Left forelimb (tissue), 1 donor: ENCODE data around the gene VIPR1.

Experiments
- DNase-seq: peaks from one replicate; pipeline ENCODE4 v3.0.0-alpha.2; 2018; ENCODE audit warnings: low spot score

The VIPR1 gene

GRCh38 chr3:42493798-42494151 is 8.7 kb upstream of the VIPR1 start:
- DNase-seq: no peak

- DNase-seq: no peak
These were observed 7.0 kb upstream of the VIPR1 start for GRCh38 chr3:42495393-42495792.

GRCh38 chr3:42497009-42497731 is 5.3 kb upstream of the VIPR1 start:
- DNase-seq: no peak

GRCh38 chr3:42498034-42498433 is 4.4 kb upstream of the VIPR1 start:
- no peak for DNase-seq

- DNase-seq: no peak
These were observed 3.5 kb upstream of the VIPR1 start for GRCh38 chr3:42498791-42499477.

- no peak for DNase-seq
These were observed 3.0 kb upstream of the VIPR1 start for GRCh38 chr3:42499478-42499871.

- DNase-seq: peak; percentile 25
These were observed 2.4 kb upstream of the VIPR1 start for GRCh38 chr3:42500091-42500490.

GRCh38 chr3:42500909-42501308 is 1.5 kb upstream of the VIPR1 start:
- no peak for DNase-seq

GRCh38 chr3:42501321-42501680 is 1.1 kb upstream of the VIPR1 start:
- peak; percentile 57 for DNase-seq

- DNase-seq: peak; percentile 61
These were observed 588 bp upstream of the VIPR1 start for GRCh38 chr3:42501681-42502428.

- DNase-seq: peak; percentile 55
These were observed 945 bp downstream of the VIPR1 start for GRCh38 chr3:42503251-42503924.

- DNase-seq: peak; percentile 49
These were observed 1.5 kb downstream of the VIPR1 start for GRCh38 chr3:42503957-42504333.

GRCh38 chr3:42504334-42505127 is 2.1 kb downstream of the VIPR1 start:
- peak; percentile 60 for DNase-seq

- peak; percentile 50 for DNase-seq
These were observed 2.8 kb downstream of the VIPR1 start for GRCh38 chr3:42505128-42505848.

GRCh38 chr3:42505849-42506410 is 3.5 kb downstream of the VIPR1 start:
- no peak for DNase-seq

- peak; percentile 23 for DNase-seq
These were observed 4.8 kb downstream of the VIPR1 start for GRCh38 chr3:42507252-42507651.

GRCh38 chr3:42507761-42508335 is 5.4 kb downstream of the VIPR1 start:
- DNase-seq: peak; percentile 14

GRCh38 chr3:42508562-42508961 is 6.1 kb downstream of the VIPR1 start:
- no peak for DNase-seq

GRCh38 chr3:42509111-42509510 is 6.7 kb downstream of the VIPR1 start:
- DNase-seq: no peak

- no peak for DNase-seq
These were observed 7.9 kb downstream of the VIPR1 start for GRCh38 chr3:42510325-42510724.
